Measurements from ENCODE around the gene VRTN.
"Not testable (repeated sequence)": the region's sequence is repeated elsewhere in the genome, so short reads cannot be mapped to it uniquely, and the experiment has no call there.

VRTN gene

GRCh38 chr14:74368441-74368840 is 20.2 kb downstream of the VRTN start:
- H3K27ac ChIP-seq (ENCODE audit: insufficient read depth, low read depth, low read length, poor library complexity, severe bottlenecking) = no peak overlapping the region
- no peak overlapping the region for H3K4me3 ChIP-seq (ENCODE audit: insufficient read depth, low read depth, low read length)
- peaks cover 4% of the 10 kb centered on the region for H3K4me1 ChIP-seq (ENCODE audit: control insufficient read depth, insufficient read depth, low read length)
- 89 to 90% methylated on average over 8 of the region's 8 CpGs for WGBS, 2 experiments
- no peaks in the 10 kb centered on the region for H3K27me3 ChIP-seq (ENCODE audit: control insufficient read depth, insufficient read depth, low read length, poor library complexity, severe bottlenecking)
- no peaks in the 10 kb centered on the region for H3K9me3 ChIP-seq (ENCODE audit: control insufficient read depth, low read length)
- no peaks in the 10 kb centered on the region for H3K36me3 ChIP-seq (ENCODE audit: control insufficient read depth, insufficient read depth, low read length)

- Histone ChIP-seq H3K27me3 (ENCODE audit: control insufficient read depth, insufficient read depth, low read length, poor library complexity, severe bottlenecking) (no peaks in the 10 kb centered on the region), H3K4me3 (ENCODE audit: insufficient read depth, low read depth, low read length) (no peak overlapping the region), H3K36me3 (ENCODE audit: control insufficient read depth, insufficient read depth, low read length) (no peaks in the 10 kb centered on the region), H3K4me1 (ENCODE audit: control insufficient read depth, insufficient read depth, low read length) (no peaks in the 10 kb centered on the region), H3K9me3 (ENCODE audit: control insufficient read depth, low read length) (no peaks in the 10 kb centered on the region), H3K27ac (ENCODE audit: insufficient read depth, low read depth, low read length, poor library complexity, severe bottlenecking) (no peak overlapping the region)
- 95 to 96% methylated on average over 32 to 35 of the region's 38 CpGs for WGBS, 2 experiments
Measured at GRCh38 chr14:74377976-74378690, 29.9 kb downstream of the VRTN start.

DNA sequence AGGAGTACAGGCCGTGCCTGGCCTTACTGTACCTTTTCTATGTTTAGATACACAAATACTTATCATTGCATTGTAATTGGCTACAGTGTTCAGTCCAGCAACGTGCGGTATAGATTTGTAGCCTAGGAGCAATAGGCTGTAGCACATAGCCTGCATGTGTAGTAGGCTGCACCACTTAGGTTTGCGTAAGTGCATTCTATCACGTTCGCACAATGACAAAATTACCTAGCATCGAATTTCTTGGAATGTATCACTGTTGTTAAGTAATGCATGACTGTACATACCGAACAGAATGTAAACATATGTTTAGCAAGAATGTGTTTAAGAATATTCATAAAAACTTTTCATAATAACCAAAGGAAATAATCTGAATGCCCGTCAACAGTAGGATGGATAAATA is 31.9 kb downstream of the VRTN start:
- no peak overlapping the region for H3K4me3 ChIP-seq (ENCODE audit: insufficient read depth, low read depth, low read length)
- H3K27me3 ChIP-seq (ENCODE audit: control insufficient read depth, insufficient read depth, low read length, poor library complexity, severe bottlenecking) = no peaks in the 10 kb centered on the region
- WGBS, 2 experiments = 96 to 97% methylated on average over 8 to 9 of the region's 9 CpGs
- H3K36me3 ChIP-seq (ENCODE audit: control insufficient read depth, insufficient read depth, low read length) = no peaks in the 10 kb centered on the region
- no peaks in the 10 kb centered on the region for H3K4me1 ChIP-seq (ENCODE audit: control insufficient read depth, insufficient read depth, low read length)
- no peaks in the 10 kb centered on the region for H3K9me3 ChIP-seq (ENCODE audit: control insufficient read depth, low read length)
- H3K27ac ChIP-seq (ENCODE audit: insufficient read depth, low read depth, low read length, poor library complexity, severe bottlenecking) = no peak overlapping the region

- Histone ChIP-seq H3K27ac (ENCODE audit: insufficient read depth, low read depth, low read length, poor library complexity, severe bottlenecking) (no peak overlapping the region), H3K4me3 (ENCODE audit: insufficient read depth, low read depth, low read length) (no peak overlapping the region), H3K4me1 (ENCODE audit: control insufficient read depth, insufficient read depth, low read length) (no peaks in the 10 kb centered on the region), H3K27me3 (ENCODE audit: control insufficient read depth, insufficient read depth, low read length, poor library complexity, severe bottlenecking) (no peaks in the 10 kb centered on the region), H3K36me3 (ENCODE audit: control insufficient read depth, insufficient read depth, low read length) (no peaks in the 10 kb centered on the region), H3K9me3 (ENCODE audit: control insufficient read depth, low read length) (no peaks in the 10 kb centered on the region)
- 87 to 90% methylated on average over 13 of the region's 13 CpGs for WGBS, 2 experiments
Measured at GRCh38 chr14:74380845-74381244, 32.6 kb downstream of the VRTN start.

GRCh38 chr14:74381571-74381970 is 33.3 kb downstream of the VRTN start:
- not testable (repeated sequence) for H3K4me1 ChIP-seq (ENCODE audit: control insufficient read depth, insufficient read depth, low read length); H3K27ac ChIP-seq (ENCODE audit: insufficient read depth, low read depth, low read length, poor library complexity, severe bottlenecking); H3K36me3 ChIP-seq (ENCODE audit: control insufficient read depth, insufficient read depth, low read length); H3K4me3 ChIP-seq (ENCODE audit: insufficient read depth, low read depth, low read length); H3K9me3 ChIP-seq (ENCODE audit: control insufficient read depth, low read length); H3K27me3 ChIP-seq (ENCODE audit: control insufficient read depth, insufficient read depth, low read length, poor library complexity, severe bottlenecking)
- 93 to 99% methylated on average over 9 to 10 of the region's 10 CpGs for WGBS, 2 experiments

DNA sequence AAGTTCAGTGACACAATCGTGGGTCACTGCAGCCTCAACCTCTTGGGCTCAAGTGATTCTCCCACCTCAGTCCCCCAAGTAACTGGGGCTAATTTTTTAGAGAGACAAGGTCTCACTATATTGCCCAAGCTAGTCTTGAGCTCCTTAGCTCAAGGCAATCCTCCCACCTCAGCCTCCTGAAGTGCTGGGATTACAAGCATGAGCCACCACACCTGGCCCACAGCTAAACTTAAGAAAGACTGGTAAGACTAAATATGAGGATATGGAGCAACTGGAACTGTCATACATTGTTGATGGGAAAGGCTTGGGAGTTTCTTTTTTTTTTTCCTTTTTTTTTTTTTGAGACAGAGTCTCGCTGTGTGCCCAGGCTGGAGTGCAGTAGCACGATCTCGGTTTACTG is 34.0 kb downstream of the VRTN start:
- no peaks in the 10 kb centered on the region for H3K4me1 ChIP-seq (ENCODE audit: control insufficient read depth, insufficient read depth, low read length)
- WGBS, 2 experiments = 88 to 95% methylated on average over 4 of the region's 4 CpGs

GRCh38 chr14:74389980-74390379 is 41.7 kb downstream of the VRTN start:
- no peak overlapping the region for H3K27ac ChIP-seq (ENCODE audit: insufficient read depth, low read depth, low read length, poor library complexity, severe bottlenecking)
- no peaks in the 10 kb centered on the region for H3K36me3 ChIP-seq (ENCODE audit: control insufficient read depth, insufficient read depth, low read length)
- 82 to 86% methylated on average over 7 of the region's 7 CpGs for WGBS, 2 experiments
- no peak overlapping the region for H3K4me3 ChIP-seq (ENCODE audit: insufficient read depth, low read depth, low read length)
- H3K9me3 ChIP-seq (ENCODE audit: control insufficient read depth, low read length) = no peaks in the 10 kb centered on the region
- H3K4me1 ChIP-seq (ENCODE audit: control insufficient read depth, insufficient read depth, low read length) = peaks cover 13% of the 10 kb centered on the region
- no peaks in the 10 kb centered on the region for H3K27me3 ChIP-seq (ENCODE audit: control insufficient read depth, insufficient read depth, low read length, poor library complexity, severe bottlenecking)

More for the DNA sequence above, 34.0 kb downstream of the VRTN start:
- Histone ChIP-seq H3K4me3 (ENCODE audit: insufficient read depth, low read depth, low read length) (no peak overlapping the region), H3K9me3 (ENCODE audit: control insufficient read depth, low read length) (no peaks in the 10 kb centered on the region), H3K36me3 (ENCODE audit: control insufficient read depth, insufficient read depth, low read length) (no peaks in the 10 kb centered on the region), H3K27ac (ENCODE audit: insufficient read depth, low read depth, low read length, poor library complexity, severe bottlenecking) (no peak overlapping the region), H3K27me3 (ENCODE audit: control insufficient read depth, insufficient read depth, low read length, poor library complexity, severe bottlenecking) (no peaks in the 10 kb centered on the region)

- H3K27me3 ChIP-seq (ENCODE audit: control insufficient read depth, insufficient read depth, low read length, poor library complexity, severe bottlenecking); H3K9me3 ChIP-seq (ENCODE audit: control insufficient read depth, low read length); H3K36me3 ChIP-seq (ENCODE audit: control insufficient read depth, insufficient read depth, low read length); H3K4me3 ChIP-seq (ENCODE audit: insufficient read depth, low read depth, low read length); H3K27ac ChIP-seq (ENCODE audit: insufficient read depth, low read depth, low read length, poor library complexity, severe bottlenecking): not testable (repeated sequence)
- 88 to 90% methylated on average over 3 of the region's 3 CpGs for WGBS, 2 experiments
- peaks cover 13% of the 10 kb centered on the region for H3K4me1 ChIP-seq (ENCODE audit: control insufficient read depth, insufficient read depth, low read length)
Measured at GRCh38 chr14:74390505-74390904, 42.2 kb downstream of the VRTN start.

DNA sequence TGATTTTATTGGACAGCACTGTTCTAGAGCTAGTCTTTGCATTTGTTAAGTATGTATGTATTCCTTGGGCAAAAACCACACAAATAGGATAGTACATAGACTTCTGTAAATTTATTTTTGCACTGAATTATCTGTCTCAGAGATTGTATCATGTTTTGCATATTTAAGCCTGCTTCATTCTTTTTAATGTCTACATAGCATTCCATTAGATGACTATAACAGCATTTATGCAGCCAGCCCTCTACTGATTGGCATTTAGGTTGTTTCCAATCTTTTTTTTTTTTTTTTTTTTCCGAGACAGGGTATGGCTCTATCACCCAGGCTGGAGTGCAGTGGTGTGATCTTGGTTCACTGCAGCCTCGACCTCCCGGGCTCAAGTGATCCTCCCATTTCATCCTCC is 43.2 kb downstream of the VRTN start:
- Histone ChIP-seq H3K27ac (ENCODE audit: insufficient read depth, low read depth, low read length, poor library complexity, severe bottlenecking) (no peak overlapping the region), H3K4me3 (ENCODE audit: insufficient read depth, low read depth, low read length) (no peak overlapping the region), H3K36me3 (ENCODE audit: control insufficient read depth, insufficient read depth, low read length) (no peaks in the 10 kb centered on the region), H3K4me1 (ENCODE audit: control insufficient read depth, insufficient read depth, low read length) (peaks cover 13% of the 10 kb centered on the region), H3K27me3 (ENCODE audit: control insufficient read depth, insufficient read depth, low read length, poor library complexity, severe bottlenecking) (no peaks in the 10 kb centered on the region), H3K9me3 (ENCODE audit: control insufficient read depth, low read length) (no peaks in the 10 kb centered on the region)
- WGBS, 2 experiments = 87 to 94% methylated on average over 2 to 3 of the region's 3 CpGs

- Histone ChIP-seq H3K27ac (ENCODE audit: insufficient read depth, low read depth, low read length, poor library complexity, severe bottlenecking) (no peak overlapping the region), H3K9me3 (ENCODE audit: control insufficient read depth, low read length) (no peaks in the 10 kb centered on the region), H3K4me1 (ENCODE audit: control insufficient read depth, insufficient read depth, low read length) (peaks cover 13% of the 10 kb centered on the region), H3K4me3 (ENCODE audit: insufficient read depth, low read depth, low read length) (no peak overlapping the region), H3K36me3 (ENCODE audit: control insufficient read depth, insufficient read depth, low read length) (no peaks in the 10 kb centered on the region), H3K27me3 (ENCODE audit: control insufficient read depth, insufficient read depth, low read length, poor library complexity, severe bottlenecking) (no peaks in the 10 kb centered on the region)
- 90 to 91% methylated on average over 16 of the region's 16 CpGs for WGBS, 2 experiments
Measured at GRCh38 chr14:74392616-74393570, 44.6 kb downstream of the VRTN start.

Data from ectodermal cell (in vitro differentiated cells).